Measurements from ENCODE around the gene IFITM5. TPM values are rescaled to one million over a fixed set of nuclear protein-coding genes. Genes with fewer than 3 reads are reported as not detected.

Gene IFITM5
- total and polyA plus RNA-seq, 9 of the 15 experiments (the other 6 are each of a cell fraction or from before 2014, with no cell fraction given) = 0.19 TPM; not detected in 8

DNA sequence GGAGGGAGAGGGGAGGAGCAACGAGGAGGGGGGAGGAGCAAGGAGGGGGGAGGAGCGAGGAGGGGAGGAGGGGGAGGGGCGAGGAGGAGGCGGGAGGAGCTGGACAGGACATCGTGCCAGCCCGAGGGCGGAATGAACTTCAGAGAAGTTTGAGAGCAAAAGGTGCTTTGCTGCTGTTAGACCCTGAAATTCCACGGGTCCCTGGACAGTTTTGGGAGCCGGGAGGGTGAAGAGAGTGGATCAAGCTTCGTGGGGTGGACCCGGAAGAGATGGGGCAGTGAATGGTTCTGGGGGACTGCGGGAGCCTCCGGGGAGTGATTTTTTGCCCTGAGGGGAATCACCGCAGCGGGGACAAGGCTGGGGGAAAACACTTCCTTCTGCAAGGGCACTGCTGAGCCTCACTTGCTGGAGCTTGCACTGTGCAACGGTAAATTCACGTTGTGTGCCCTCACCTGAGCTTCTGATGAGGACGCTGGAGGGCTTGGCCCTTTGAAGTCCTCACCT lies 31.8 kb downstream of the IFITM5 start (continued):
- TF ChIP-seq, protein P1, sequence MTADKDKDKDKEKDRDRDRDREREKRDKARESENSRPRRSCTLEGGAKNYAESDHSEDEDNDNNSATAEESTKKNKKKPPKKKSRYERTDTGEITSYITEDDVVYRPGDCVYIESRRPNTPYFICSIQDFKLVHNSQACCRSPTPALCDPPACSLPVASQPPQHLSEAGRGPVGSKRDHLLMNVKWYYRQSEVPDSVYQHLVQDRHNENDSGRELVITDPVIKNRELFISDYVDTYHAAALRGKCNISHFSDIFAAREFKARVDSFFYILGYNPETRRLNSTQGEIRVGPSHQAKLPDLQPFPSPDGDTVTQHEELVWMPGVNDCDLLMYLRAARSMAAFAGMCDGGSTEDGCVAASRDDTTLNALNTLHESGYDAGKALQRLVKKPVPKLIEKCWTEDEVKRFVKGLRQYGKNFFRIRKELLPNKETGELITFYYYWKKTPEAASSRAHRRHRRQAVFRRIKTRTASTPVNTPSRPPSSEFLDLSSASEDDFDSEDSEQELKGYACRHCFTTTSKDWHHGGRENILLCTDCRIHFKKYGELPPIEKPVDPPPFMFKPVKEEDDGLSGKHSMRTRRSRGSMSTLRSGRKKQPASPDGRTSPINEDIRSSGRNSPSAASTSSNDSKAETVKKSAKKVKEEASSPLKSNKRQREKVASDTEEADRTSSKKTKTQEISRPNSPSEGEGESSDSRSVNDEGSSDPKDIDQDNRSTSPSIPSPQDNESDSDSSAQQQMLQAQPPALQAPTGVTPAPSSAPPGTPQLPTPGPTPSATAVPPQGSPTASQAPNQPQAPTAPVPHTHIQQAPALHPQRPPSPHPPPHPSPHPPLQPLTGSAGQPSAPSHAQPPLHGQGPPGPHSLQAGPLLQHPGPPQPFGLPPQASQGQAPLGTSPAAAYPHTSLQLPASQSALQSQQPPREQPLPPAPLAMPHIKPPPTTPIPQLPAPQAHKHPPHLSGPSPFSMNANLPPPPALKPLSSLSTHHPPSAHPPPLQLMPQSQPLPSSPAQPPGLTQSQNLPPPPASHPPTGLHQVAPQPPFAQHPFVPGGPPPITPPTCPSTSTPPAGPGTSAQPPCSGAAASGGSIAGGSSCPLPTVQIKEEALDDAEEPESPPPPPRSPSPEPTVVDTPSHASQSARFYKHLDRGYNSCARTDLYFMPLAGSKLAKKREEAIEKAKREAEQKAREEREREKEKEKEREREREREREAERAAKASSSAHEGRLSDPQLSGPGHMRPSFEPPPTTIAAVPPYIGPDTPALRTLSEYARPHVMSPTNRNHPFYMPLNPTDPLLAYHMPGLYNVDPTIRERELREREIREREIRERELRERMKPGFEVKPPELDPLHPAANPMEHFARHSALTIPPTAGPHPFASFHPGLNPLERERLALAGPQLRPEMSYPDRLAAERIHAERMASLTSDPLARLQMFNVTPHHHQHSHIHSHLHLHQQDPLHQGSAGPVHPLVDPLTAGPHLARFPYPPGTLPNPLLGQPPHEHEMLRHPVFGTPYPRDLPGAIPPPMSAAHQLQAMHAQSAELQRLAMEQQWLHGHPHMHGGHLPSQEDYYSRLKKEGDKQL (CRISPR knock-in tag; IDR thresholded peaks at IDR 0.05; ENCODE audit: borderline replicate concordance) = no peak
- 0 out of 3 replicates have a peak, but pooled peaks of 1 of the 2 experiments have one; percentile 42 for TF ChIP-seq CBX3 (IDR thresholded peaks at IDR 0.05; ENCODE audit: borderline replicate concordance in 1 of 2, low read length in 2 of 2)
- TF ChIP-seq SUPT5H (IDR thresholded peaks at IDR 0.05) = peak; percentile 20; the same call in 1 of the 2 replicates
- TF ChIP-seq ZNF232 (CRISPR knock-in tag; IDR thresholded peaks at IDR 0.05) = no peak
- peak; percentile 97 for TF ChIP-seq ZNF263 (CRISPR knock-in tag; IDR thresholded peaks at IDR 0.05; ENCODE audit: borderline replicate concordance)
- peak; percentile 64; the same call in 1 of the 2 replicates for TF ChIP-seq ZNF589 (CRISPR knock-in tag; IDR thresholded peaks at IDR 0.05; ENCODE audit: low read depth)

Data from K562 (cell line).